ENCODE results near the gene TAS1R3.
"Not testable (repeated sequence)": the region's sequence is repeated elsewhere in the genome, so short reads cannot be mapped to it uniquely, and the experiment has no call there.

The TAS1R3 gene

GRCh38 chr1:1307923-1308755 is 22.9 kb upstream of the TAS1R3 start, which contains the start of the genes ACAP3 and PUSL1:
ACAP3 (minus strand) TSS chr1:1307930; CDS start chr1:1307815, 115 bp downstream.
PUSL1 (plus strand) TSS chr1:1308597; CDS start chr1:1308644, 47 bp downstream.
- peak within 1 kb of the TSS; percentile 68 for H3K4me3 ChIP-seq (ENCODE audit: low read depth, low read length)

- H3K4me3 ChIP-seq (ENCODE audit: low read depth, low read length) = peak overlapping the region; percentile 68
These were observed 22.3 kb upstream of the TAS1R3 start for GRCh38 chr1:1308756-1309250.

GRCh38 chr1:1309251-1310108 is 21.6 kb upstream of the TAS1R3 start:
- H3K4me3 ChIP-seq (ENCODE audit: low read depth, low read length) = peak overlapping the region; percentile 68

DNA sequence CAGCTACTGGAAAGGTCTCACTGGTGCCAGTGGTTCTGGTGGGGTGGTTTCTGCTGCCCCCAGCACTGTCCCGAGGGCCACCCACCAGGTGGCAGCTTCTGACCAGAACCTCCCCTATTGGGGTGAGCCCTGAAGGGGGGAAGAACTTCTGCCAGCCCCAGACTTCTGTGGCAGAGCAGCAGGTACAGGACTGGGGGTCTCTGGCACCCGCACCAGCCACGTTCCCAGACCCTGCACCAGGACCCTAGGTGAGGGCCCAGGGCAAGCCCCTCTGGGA is 21.0 kb upstream of the TAS1R3 start:
- H3K4me3 ChIP-seq (ENCODE audit: low read depth, low read length) = no peak overlapping the region

- H3K4me3 ChIP-seq (ENCODE audit: low read depth, low read length) = no peak overlapping the region
These were observed 20.5 kb upstream of the TAS1R3 start for GRCh38 chr1:1310476-1311053.

DNA sequence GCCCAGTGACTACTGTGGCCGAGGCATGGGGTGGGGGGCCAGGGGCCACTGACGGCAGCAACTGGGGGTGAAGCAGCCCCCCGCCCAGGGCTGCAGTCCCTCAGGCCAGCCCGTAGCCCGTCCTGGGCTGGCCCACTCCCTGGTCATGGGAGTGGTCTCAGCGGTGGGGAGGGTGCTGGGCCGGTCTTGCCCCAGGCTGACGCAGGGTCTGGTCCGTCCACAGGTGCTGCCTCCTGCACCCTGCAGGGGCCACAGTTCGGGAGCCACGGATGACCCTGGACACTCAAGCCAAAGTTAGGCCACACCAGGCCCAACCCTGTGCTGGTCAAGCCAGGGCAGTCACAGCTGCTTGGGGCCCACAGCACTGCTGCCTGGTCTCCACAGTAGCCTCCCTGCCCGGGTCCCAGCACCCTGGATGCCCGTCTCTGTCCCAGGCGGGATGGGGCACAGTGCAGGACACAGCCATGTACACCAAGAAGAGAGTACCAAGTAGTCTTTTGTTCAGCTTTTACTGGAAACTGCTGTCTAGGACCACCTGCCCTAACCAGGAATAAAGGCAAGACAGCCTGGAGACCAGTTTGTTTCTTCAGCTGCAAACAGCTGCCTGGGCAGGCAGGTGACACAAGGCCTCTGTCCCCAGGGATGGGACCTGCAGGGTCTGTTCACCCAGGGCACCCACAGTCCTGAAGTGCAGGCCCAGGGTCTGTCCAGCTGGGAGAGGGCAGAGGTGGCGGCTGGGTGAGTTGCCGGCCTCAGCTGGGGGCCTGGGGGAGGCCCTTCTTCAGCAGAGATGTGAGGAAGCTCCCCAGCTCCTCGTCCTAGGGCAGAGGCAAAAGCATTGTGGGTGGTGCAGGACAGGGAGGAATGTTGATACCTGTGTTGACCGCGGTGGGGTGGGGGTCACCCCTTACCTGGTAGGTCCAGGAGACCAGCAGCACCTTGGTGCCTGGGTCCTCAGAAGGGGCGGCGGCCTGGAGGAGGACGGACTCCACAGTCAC is 19.7 kb upstream of the TAS1R3 start:
- H3K4me3 ChIP-seq (ENCODE audit: low read depth, low read length) = no peak overlapping the region

GRCh38 chr1:1312450-1313314 is 18.4 kb upstream of the TAS1R3 start:
- H3K4me3 ChIP-seq (ENCODE audit: low read depth, low read length) = no peak overlapping the region

- no peak overlapping the region for H3K4me3 ChIP-seq (ENCODE audit: low read depth, low read length)
These were observed 17.4 kb upstream of the TAS1R3 start for GRCh38 chr1:1313500-1314236.

- H3K4me3 ChIP-seq (ENCODE audit: low read depth, low read length) = no peak overlapping the region
These were observed 16.9 kb upstream of the TAS1R3 start for GRCh38 chr1:1314237-1314586.

- no peak overlapping the region for H3K4me3 ChIP-seq (ENCODE audit: low read depth, low read length)
These were observed 16.3 kb upstream of the TAS1R3 start for GRCh38 chr1:1314678-1315335.

GRCh38 chr1:1315435-1315954 is 15.6 kb upstream of the TAS1R3 start:
- H3K4me3 ChIP-seq (ENCODE audit: low read depth, low read length) = no peak overlapping the region

DNA sequence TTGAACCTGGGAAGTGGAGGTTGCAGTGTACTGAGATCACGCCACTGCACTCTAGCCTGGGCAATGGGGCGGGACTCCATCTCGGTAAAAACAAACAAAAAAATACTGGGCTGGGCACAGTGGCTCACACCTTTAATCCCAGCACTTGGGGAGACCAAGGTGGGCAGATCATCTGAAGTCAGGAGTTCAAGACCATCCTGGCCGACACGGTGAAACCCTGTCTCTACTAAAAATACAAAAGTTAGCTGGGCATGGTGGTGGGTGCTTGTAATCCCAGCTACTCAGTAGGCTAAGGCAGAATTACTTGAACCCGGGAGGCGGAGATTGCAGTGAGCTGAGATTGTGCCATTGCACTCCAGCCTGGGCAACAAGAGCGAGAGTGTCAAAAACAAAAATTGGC is 14.9 kb upstream of the TAS1R3 start:
- H3K4me3 ChIP-seq (ENCODE audit: low read depth, low read length) = not testable (repeated sequence)

GRCh38 chr1:1317420-1317819 is 13.7 kb upstream of the TAS1R3 start:
- H3K4me3 ChIP-seq (ENCODE audit: low read depth, low read length) = no peak overlapping the region

DNA sequence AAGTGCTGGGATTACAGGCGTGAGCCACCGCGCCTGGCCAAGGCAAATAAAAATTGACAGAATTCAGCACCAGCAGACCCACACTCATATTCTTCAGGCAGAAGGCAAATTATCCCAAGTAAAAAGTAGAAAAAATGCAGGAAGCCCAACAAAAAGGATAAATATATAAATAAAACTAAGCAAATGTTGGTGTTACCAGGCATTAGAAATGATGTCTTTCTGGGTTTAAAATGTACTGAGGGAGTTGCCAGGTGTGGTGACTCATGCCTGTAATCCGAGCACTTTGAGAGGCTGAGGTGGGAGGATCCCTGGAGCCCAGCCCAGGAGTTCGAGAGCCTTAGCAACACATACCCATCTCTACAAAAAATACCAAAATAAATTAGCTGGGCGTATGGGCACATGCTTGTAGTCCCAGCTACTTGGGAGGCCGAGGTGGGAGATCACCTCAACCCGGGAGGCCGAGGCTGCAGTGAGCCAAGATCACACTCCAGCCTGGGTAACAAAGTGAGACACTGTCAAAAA is 12.9 kb upstream of the TAS1R3 start:
- no peak overlapping the region for H3K4me3 ChIP-seq (ENCODE audit: low read depth, low read length)

DNA sequence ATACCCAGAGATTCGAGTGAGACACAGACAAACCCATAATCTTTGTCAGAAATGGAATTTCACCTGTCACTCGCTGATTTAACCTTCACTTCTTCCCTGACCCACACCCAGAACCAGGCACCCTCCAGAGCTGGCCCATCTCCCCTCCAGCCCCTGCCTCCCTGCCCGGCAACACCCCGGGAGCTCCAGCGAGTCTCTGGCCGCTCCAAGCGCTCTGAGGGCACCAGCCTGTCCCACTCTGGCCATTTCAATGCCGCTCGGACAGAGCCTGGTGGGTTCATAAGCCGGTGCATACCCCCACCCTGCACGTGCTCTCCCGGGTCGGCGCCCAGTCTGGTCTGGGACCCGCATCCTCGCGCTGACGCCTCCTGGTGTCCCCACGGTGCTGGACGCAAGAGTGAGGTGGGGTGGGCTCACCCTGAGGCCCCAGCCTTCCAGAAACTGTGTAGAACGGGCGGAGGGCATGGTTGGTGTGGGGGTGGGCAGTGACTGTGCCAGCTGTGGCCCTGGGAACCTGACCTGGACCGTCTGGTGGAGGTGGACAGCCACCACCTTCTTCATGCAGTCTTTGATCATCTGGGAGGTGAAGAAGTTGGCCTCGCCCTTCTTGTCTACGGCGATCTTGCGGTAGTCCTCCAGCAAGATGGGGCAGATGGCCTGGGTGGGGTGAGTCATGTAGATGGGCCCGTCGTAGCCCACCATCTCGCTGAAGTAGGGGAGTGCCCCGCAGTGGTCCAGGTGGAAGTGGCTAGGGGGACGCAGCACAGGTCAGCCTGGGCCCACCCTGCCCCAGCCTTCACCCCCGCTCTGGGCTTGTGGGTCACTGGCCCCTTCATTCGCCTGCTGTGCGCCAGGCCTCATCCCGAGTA is 12.1 kb upstream of the TAS1R3 start:
- H3K4me3 ChIP-seq (ENCODE audit: low read depth, low read length) = no peak overlapping the region

DNA sequence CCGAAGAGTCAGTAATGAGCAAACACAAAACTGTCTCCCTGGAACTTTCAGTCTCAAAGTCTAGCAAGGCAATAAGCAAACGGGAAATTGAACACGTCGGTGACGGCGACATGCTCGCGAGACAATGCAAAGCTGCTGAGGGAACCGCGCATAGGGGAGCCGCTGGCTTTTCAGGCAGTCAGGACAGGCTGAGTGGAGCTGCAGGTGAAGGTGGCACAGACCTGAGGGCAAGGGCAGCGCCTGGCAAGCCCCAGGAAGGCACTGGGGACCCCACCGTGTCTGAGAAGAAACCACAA is 11.5 kb upstream of the TAS1R3 start:
- no peak overlapping the region for H3K4me3 ChIP-seq (ENCODE audit: low read depth, low read length)
